Measurements from ENCODE around the gene LYPD6B. TPM values are rescaled to one million over a fixed set of nuclear protein-coding genes. Genes with fewer than 3 reads are reported as not detected.
"Not testable (repeated sequence)": the region's sequence is repeated elsewhere in the genome, so short reads cannot be mapped to it uniquely, and the experiment has no call there.

LYPD6B gene
- total and polyA plus RNA-seq, 10 donors: 0.46 to 3.5 (median 1.9) TPM

GRCh38 chr2:149235816-149236375 lies 197.4 kb downstream of the LYPD6B start:
- no peak for DNase-seq
- 59 to 69% (median 66%) methylated on average over 3 of the region's 3 CpGs for WGBS, 5 donors
- H3K4me1 ChIP-seq: no peaks in the 10 kb centered on the region
- H3K27ac ChIP-seq: no peak overlapping the region
- no peak for TF ChIP-seq CTCF (IDR thresholded peaks at IDR 0.05 in 8 of 11, conservative IDR thresholded peaks at IDR 0.05 in 3 of 11)
- TF ChIP-seq POLR2AphosphoS5 (IDR thresholded peaks at IDR 0.05): no peak
- no peak for TF ChIP-seq POLR2A (IDR thresholded peaks at IDR 0.05)
- H3K4me3 ChIP-seq: no peak overlapping the region
- H3K9me3 ChIP-seq: no peaks in the 10 kb centered on the region
- intact Hi-C loops (cut with DNase I; ENCODE audit: low total_unique reads): no loop called here
- no peaks in the 10 kb centered on the region for H3K36me3 ChIP-seq
- no peaks in the 10 kb centered on the region for H3K27me3 ChIP-seq (replicated peaks in 1 of 7)

- Histone ChIP-seq H3K4me3 (no peak overlapping the region), H3K36me3 (no peaks in the 10 kb centered on the region), H3K27me3 (replicated peaks in 1 of 7) (no peaks in the 10 kb centered on the region), H3K27ac (no peak overlapping the region), H3K4me1 (no peaks in the 10 kb centered on the region), H3K9me3 (no peaks in the 10 kb centered on the region)
- intact Hi-C loops (cut with DNase I; ENCODE audit: low total_unique reads): no loop called here
- WGBS, 5 donors: 73 to 83% (median 81%) methylated on average over 2 of the region's 2 CpGs
- DNase-seq: no peak
- no peak for TF ChIP-seq POLR2AphosphoS5 (IDR thresholded peaks at IDR 0.05)
- TF ChIP-seq CTCF (IDR thresholded peaks at IDR 0.05 in 8 of 11, conservative IDR thresholded peaks at IDR 0.05 in 3 of 11): no peak
- TF ChIP-seq POLR2A (IDR thresholded peaks at IDR 0.05): no peak
Observed at GRCh38 chr2:149236410-149236809, 197.9 kb downstream of the LYPD6B start.

GRCh38 chr2:149246186-149246585 lies 207.7 kb downstream of the LYPD6B start:
- Histone ChIP-seq H3K27ac (no peak overlapping the region), H3K4me1 (no peaks in the 10 kb centered on the region), H3K36me3 (no peaks in the 10 kb centered on the region), H3K9me3 (peaks cover 0 to 3% (median 0%) of the 10 kb centered on the region in 8 donors), H3K4me3 (no peak overlapping the region), H3K27me3 (replicated peaks in 1 of 7) (no peaks in the 10 kb centered on the region)
- intact Hi-C loops (cut with DNase I; ENCODE audit: low total_unique reads): no loop called here
- 69 to 89% (median 83%) methylated on average over 3 of the region's 3 CpGs for WGBS, 5 donors
- DNase-seq: no peak
- TF ChIP-seq POLR2A (IDR thresholded peaks at IDR 0.05) (no peak), POLR2AphosphoS5 (IDR thresholded peaks at IDR 0.05) (no peak), CTCF (IDR thresholded peaks at IDR 0.05 in 8 of 11, conservative IDR thresholded peaks at IDR 0.05 in 3 of 11) (no peak)

- H3K27ac ChIP-seq; DNase-seq; H3K4me1 ChIP-seq; H3K4me3 ChIP-seq; H3K27me3 ChIP-seq (replicated peaks in 1 of 7); H3K36me3 ChIP-seq; intact Hi-C loops (cut with DNase I; ENCODE audit: low total_unique reads): not testable (repeated sequence)
- peaks cover 0 to 29% (median 10%) of the 10 kb centered on the region in 8 donors for H3K9me3 ChIP-seq
- WGBS, 5 donors: 85 to 94% (median 91%) methylated on average over 3 of the region's 3 CpGs
Observed at GRCh38 chr2:149251436-149251835, 212.9 kb downstream of the LYPD6B start.

GRCh38 chr2:149256877-149257276 lies 218.4 kb downstream of the LYPD6B start:
- WGBS, 5 donors: 77 to 100% (median 87%) methylated on average over 1 to 3 of the region's 3 CpGs
- H3K9me3 ChIP-seq: peaks cover 0 to 22% (median 4%) of the 10 kb centered on the region in 8 donors
- H3K27me3 ChIP-seq (replicated peaks in 1 of 7): peaks cover 0 to 17% (median 0%) of the 10 kb centered on the region in 7 donors
- H3K4me1 ChIP-seq; H3K36me3 ChIP-seq; intact Hi-C loops (cut with DNase I; ENCODE audit: low total_unique reads); H3K27ac ChIP-seq; DNase-seq; H3K4me3 ChIP-seq: not testable (repeated sequence)

Measured in spleen (tissue), 11 donors.